GM18951 (cell line): ENCODE results near the gene NDUFS8.

Experiments used
- POLR2A ChIP-seq: IDR thresholded peaks from 4 replicates; pipeline ENCODE4 v1.6.1; 2011; ENCODE audit warnings: mild to moderate bottlenecking; ENCODE audit not compliant: insufficient read length, insufficient read depth; ENCODE audit errors: extremely low read depth
- in situ Hi-C: fragments of 300-500 bp; cut with MboI; formaldehyde crosslinking; loops from one replicate; pipeline ENCODE4 v1.12.0; 2022; ENCODE audit warnings: low sequenced_read_pairs, mixed read lengths, inconsistent platforms; ENCODE audit not compliant: unreplicated experiment

NDUFS8 gene

DNA sequence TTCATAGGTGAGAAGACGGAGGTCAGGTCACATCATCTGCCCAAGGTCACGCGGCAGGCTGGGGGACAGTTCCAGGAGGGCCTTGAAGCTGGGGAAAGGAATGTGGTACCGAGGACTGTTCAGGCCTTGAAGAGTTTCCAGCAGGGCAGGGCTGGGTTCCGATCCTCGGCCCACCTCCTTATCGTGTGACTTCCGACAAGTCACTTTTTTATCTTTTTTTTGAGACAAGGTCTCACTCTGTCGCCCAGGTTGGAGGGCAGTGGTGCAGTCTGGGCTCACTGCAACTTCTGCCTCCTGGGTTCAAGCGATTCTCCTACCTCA is 623 bp downstream of the NDUFS8 start:
- in situ Hi-C loops, result no loop called here
- no peak for TF ChIP-seq POLR2A

DNA sequence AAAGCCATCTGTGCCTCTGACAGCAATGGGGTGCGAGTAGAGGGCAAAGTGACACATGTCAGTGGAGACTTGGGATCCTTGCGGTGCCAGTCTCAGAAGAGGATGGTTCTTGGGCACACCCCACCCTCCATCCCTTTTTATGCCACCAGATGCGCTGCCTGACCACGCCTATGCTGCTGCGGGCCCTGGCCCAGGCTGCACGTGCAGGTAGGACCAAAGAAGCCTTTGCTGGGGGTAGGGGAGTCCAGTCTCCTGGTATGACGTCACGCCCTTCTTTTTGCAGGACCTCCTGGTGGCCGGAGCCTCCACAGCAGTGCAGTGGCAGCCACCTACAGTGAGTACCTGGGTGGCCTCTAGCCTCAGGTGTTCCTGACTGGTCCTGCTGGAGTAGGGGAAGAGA is 1.5 kb downstream of the NDUFS8 start:
- no peak for TF ChIP-seq POLR2A
- in situ Hi-C loops, result no loop called here

DNA sequence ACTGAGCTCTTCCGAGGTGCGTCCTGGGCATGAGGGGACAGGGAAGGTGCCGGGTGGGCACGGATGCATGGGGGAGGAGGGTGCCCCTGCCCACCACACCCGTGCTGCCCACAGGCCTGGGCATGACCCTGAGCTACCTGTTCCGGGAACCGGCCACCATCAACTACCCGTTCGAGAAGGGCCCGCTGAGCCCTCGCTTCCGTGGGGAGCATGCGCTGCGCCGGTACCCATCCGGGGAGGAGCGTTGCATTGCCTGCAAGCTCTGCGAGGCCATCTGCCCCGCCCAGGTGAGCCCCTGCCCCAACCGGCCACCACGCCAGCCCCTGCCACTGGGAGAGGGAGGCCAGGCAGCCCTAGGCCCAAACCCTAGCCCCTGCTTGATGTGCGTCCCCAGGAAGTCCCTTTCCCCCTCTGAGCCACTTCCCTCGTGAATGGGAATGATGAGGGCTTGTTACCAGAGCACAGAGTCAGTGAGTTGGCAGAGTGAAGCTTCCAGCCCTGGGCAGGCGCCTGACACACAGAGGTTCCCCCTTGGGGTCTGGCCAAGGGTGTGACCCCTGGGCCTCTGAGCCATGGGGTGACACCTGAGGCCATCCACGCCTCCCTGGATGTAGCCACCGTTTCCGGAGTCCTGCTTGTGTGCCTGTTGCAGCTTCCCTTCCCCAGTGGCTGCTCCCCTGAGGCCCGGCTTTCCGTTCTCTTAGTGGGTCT is 2.7 kb downstream of the NDUFS8 start:
- in situ Hi-C loops, result no loop called here
- TF ChIP-seq POLR2A, result no peak

DNA sequence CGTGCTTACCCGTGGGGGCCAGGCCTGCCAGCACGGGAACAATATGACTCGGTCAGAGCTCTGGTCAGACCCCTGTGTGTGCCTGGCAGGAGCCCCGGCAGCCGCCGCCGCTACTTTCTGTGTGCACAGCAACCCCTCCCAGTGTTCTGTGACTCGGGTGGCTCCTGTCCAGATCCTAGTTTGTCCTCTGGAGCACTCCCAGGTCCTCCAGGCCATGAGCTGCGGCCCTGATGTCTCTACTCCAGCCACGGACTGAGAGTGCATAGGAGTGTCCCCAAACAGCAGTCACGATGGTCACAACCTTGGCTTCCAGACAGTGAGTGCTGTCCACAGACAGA is 3.2 kb downstream of the NDUFS8 start:
- TF ChIP-seq POLR2A, result no peak
- in situ Hi-C loops, result no loop called here

DNA sequence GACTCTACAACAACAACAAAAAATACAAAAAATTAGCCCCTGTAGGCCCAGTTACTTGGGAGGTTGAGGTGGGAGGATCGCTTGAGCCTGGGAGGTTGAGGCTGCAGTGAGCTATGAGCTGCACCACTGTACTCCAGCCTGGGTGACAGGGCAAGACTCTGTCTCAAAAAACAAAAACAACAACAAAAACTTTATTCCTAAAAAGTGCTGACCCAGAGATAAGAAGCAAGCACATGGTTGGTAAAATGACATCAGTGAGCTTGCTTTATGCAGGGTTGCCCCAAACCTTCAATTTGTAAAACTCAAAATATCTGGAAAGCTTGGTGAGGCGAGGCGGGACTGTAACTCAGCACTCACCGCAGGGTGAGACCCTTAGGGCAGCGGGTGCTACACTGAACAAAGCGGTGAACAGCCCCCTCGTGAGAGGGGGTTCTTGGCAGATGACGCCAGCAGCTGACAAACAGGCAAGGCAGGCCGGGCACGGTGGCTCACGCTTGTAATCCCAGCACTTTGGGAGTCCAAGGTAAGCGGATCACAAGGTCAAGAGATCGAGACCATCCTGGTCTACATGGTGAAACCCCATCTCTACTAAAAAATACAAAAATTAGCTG is 4.9 kb downstream of the NDUFS8 start:
- in situ Hi-C loops, result no loop called here
- TF ChIP-seq POLR2A, result no peak

DNA sequence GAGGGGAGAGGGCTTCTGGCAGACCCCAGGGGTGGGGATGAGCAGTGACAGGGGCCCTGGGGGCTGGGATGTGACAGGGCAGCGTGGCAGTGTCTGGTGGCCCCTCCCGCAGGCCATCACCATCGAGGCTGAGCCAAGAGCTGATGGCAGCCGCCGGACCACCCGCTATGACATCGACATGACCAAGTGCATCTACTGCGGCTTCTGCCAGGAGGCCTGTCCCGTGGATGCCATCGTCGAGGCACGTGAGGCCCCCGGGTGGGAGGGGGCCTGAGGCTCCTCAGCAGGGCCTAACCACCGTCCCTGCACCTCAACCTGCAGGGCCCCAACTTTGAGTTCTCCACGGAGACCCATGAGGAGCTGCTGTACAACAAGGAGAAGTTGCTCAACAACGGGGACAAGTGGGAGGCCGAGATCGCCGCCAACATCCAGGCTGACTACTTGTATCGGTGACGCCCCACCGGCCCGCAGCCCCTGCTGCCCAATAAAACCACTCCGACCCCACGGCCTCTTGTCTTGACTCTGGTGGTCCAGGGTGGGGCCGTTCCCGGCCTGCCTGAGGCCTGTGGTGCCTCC is 5.7 kb downstream of the NDUFS8 start:
- no peak for TF ChIP-seq POLR2A
- in situ Hi-C loops, result no loop called here

DNA sequence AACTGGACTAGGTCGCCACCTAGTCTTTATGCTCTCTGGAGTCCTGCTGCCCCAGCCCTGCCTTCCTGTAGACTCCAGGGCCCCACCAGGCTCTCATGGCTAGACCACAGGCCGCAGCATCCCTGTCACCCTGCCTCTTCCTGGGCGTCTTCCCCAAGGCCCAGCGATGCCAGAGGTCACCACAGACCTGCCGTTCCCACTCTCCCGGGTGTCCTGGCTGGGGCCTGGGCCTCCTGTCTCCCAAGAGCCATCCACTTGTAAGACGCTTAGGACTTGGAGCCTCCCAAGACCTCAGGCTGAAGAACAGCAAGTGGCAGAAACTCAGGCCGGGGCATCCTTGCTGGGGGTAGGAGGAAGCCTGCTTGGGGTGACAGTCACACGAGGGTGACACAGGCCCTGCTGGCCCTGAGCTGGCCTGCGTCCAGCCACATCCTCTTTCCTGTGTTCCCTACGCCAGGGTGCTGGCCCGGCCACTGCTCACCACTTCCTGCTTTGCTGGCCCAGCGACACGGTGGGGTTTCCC is 6.3 kb downstream of the NDUFS8 start:
- TF ChIP-seq POLR2A, result no peak

DNA sequence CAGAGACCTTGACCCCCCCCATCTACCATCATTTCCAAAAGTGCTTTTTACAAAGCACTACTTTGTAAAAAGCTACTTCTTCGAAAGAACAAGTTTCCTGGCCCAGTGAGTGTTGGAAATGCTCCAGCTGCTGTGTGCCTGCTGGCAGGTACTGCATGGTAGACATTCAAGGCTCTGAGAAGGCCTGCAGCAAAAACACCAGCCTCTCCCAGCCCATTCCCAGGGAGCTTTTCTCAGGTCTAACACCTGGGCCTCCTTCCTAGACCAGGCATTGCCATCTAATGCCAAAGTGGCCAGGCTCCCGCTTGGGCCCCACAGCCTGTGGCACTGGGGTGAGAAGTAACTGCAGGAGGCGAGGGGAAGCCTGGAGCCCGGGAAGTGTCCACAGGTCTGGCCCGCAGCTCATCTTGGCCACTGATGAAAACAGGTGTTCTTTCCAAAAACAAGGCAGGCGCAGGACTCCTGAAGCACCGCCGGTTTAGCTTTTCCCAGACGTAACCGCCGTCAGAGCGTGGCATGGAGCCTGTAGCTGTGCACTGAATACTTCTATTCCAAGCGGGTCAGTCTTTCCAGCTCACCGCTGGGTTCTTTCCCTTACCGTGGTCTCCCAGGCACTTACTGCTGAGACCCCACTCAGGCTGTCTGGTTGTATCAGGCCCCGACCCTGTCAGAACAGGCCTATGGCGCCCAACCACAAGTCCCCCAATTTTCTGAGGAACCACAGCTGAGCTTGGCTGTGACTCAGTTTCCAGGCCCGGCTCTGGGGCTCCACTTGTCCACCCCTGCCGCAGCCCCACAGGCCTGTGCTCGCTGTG is 7.1 kb downstream of the NDUFS8 start:
- TF ChIP-seq POLR2A, result peak; percentile 13
- in situ Hi-C loops, result no loop called here

More for the DNA sequence above, 6.3 kb downstream of the NDUFS8 start:
- in situ Hi-C loops, result no loop called here

DNA sequence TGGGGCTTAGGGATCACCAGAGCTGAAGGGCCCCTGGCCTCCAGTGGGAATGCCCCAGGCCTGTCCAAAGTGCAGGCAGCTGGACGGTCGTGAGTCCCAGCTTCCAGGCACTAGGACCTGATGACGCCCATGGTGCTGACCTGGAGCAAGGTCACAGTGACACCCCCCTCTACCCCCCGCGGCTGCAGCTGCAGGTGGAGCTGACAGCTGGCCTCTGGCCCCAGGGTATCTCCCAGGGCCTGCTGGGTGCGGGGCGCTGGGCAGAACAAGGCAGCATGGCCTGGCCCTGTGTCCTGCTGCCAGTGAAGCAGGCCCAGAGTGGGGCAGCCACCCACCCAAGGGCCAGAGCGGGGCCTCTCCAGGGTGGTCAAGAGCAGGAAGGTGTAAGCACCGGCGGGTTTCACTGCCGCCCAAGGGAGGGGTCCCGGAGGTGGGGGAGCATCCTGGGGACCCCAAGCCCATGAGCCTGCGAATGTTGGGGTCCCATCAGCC is 7.8 kb downstream of the NDUFS8 start:
- no peak for TF ChIP-seq POLR2A
- in situ Hi-C loops, result no loop called here

DNA sequence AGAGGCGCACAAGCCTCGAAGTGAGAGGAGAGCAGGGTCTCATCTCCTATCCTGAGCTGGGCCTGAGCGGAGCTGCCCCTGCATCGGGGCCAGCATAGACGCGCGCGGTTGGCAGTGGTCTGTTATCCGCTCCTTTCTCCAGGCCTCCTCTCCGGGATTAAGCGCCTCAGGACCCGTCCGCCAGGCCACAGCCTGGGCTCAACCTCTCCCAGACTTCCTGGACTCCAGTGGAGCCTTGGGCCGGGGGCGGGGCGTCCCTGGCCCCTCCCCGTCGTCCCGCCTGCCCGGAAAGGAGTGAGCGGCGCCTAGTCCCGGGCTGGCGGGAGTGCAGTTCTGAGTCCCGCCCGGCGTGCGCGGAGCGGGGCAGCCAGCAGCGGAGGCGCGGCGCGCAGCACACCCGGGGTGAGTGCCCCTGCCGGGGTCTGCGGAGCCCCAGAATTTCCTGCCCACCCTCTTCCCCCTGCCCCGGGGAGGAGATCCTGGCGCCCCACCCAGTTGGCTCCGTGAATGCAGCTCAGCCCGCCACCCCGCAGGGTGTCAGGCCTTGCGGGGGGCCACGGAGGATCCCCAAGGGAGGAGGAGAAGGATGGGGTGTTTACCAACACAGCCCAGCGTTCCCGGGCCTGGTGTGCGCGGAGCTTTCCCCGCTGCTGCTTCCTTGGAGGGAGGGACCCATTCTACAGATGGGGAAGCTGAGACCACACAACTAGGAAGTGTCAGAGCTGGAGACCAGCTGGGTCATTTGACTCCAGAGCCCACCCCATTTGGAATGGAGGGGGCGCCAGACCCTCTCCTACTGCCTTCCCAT is 8.4 kb downstream of the NDUFS8 start, which contains the start of gene TCIRG1:
TCIRG1 (plus strand) TSS at position 308 of the 808 bp plus-strand sequence. CDS start 2,247 bp downstream, outside the sequence.
- peak; percentile 93 for TF ChIP-seq POLR2A
- in situ Hi-C loops, result no loop called here

DNA sequence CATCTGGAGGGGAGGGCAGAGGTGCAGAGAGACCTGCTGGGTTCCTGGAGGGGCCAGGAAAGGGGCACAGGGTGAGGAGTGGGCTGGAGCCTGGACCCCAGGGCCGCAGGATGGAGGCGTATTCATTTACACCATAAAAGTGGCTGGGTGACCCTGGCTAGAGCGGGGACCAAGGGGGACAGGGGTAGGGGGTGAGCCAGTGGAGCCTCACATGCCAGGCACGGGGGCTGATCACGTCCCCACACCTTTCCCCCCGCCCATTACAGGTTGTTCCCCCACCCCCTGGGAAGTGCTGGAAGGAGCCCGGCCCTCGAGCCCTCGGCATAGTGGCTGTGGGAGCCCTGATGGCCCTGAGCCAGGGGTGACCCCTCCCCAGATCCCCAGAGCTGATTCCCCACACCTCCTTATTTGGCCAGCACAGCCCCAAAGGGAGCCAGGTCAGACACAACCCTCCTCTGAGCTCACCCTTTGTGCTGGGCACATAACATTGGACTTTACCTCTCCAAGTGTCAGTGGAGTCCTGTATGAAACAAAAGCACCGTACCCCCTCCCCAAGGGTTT is 9.1 kb downstream of the NDUFS8 start:
- TF ChIP-seq POLR2A, result no peak
- in situ Hi-C loops, result no loop called here
